ENCODE measurements around the gene MLLT3.

GRCh38 chr9:20402273-20402875 is 219.9 kb downstream of the MLLT3 start:
- TF ChIP-seq CTCF (IDR thresholded peaks at IDR 0.05 in 8 of 11, conservative IDR thresholded peaks at IDR 0.05 in 3 of 11) (no peak), POLR2AphosphoS5 (IDR thresholded peaks at IDR 0.05) (no peak)

All from spleen (tissue), 7 donors.